Measurements from ENCODE around the gene PTPRH. TPM values are rescaled to one million over a fixed set of nuclear protein-coding genes. Genes with fewer than 3 reads are reported as not detected.

The PTPRH gene
- 0.39 TPM for total RNA-seq

GRCh38 chr19:55208880-55209692 is at the start of gene PTPRH:
TSS of gene PTPRH (minus strand) at chr19:55209501. CDS start at chr19:55209433, 68 bp downstream.
- no peak for DNase-seq

DNA sequence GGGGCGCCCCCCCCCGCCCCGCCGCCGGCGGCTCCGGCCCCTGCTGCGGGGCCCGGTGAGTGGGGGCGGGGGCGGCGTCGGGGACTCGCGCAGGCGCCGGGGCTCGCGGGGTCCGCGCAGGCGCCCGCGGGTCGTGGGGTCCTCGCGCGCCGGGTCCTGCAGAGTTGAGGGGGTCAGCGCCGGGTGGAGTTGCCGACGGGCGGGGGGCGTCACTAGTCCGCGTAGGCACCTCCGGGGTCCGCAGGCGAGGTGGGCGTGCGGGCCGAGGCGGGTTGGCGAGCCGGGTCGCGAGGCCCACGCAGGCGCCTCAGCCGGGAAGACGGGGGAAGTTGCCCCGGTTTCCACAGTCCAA is 49.2 kb upstream of the PTPRH start:
- no peak for DNase-seq

DNA sequence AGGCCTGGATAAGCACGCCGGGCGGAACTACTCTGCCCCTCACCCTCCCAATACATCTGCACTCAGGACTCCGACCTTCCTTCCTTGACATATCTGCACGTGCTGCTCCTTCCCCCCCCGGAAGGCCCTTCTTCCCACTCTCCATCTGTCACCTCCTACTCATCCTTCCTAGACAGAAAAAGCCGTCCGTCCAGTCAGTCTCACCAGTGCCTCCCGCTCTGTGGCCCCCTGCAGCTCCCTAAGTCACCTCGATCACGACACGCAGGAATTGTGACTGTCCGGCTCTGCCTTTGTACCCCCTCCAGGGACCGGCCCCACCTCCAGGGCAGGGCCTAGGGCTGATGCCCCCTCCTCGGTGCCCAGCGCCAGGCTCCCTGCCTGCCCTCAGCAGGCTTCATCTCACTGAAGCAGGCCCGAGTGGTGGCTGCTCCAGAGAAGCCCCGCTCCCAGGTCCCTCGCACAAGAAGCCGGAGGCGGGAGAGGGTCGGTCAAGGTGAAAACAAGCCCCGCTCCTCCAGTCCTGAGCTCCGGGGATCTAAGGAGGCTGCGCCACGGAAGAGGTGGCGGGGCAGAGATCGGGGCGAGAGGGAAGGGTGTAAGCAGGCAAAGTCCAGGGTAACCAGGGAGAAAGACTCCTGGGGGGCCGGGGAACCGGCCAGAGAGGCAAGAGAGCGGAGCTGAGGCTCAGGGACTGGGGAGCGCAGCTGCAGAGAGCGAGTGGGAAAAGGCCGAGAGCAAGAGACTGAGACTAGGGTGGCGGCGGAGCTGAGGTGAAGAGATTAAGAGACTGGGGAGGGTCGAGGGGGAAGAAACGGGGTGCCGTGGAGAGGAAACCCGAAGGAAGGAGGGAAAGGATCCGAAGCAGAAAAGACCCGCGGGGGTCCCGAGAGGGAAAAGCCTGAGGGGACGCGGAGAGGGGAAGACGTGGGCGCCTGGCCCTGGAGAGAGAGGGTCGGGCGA is 48.4 kb upstream of the PTPRH start:
- DNase-seq: no peak

- DNase-seq: no peak
Observed at GRCh38 chr19:55256562-55257460, 47.5 kb upstream of the PTPRH start.

DNA sequence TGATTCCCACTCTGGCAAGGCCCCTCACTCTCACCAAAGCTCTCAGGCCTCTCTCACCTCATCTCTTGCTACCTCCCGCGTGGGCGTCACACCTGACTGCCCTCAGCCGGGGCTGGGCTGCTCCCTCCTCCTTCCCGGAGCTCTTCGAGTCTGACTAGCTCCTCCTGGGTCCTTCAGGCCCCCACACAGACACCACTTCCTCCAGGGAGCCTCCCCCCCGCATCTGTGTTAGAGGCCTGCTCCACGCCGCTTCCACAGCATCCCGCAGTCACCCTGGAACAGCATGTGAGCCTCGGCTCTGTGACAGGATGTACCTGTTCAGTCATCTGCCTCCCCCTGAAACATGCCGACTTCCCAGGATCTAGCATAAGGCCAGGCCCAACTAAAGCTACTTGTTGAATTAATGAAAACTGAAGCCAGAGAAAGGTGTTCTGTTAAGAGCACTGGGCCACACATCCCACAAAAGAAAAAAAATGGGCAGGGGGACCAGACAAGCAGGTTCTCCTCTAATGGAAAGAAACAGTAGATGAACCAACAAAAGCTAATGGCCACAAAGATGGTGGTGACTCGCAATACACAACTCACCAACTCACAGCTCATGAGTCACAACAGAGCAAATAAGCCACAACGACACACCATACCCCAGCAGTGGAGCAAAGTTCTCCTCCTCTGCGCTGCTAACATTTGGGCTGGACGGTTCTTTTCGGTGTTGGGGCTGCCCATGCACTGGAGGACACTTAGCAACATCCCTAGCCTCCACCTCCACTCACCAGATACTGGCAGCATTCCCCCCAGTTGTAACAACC is 46.5 kb upstream of the PTPRH start:
- DNase-seq: no peak

GRCh38 chr19:55254625-55254977 is 45.3 kb upstream of the PTPRH start:
- DNase-seq: no peak

DNA sequence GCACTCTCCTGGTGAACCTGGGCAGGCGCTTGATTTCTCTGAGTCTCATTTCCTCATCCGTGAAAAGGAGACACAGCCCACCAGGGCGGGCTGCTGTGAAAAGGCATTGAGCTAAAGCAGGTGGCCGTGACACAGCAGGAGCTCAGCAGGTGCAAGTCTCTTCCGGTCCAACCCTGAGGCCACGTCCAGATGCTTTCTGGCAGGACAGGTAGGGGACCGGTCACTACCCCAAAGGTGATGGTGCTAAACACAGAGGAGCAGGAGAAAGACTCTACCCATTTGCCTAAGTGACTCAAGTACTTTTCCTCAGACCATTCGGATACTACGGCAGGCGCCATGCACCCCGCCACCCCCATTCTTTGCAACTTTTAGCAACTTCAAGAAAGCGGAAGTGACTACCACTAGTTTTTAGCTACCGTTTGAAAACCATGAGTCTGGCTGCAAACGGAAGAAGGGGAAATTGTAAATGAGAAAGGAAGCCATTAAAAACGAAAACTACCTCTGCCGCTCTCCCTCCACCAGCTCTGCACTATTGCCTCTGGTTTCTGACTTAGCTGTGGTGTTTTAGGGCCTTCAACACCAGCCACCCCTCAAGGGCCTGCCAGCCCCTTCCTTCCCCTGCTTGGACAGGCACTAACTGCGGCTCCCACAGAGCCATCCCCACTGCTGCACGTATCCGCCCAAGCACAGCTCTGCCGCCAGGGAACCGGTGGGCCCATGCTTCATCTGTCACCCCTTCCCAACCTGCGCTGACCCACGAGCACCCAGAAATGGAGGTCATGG is 44.7 kb upstream of the PTPRH start:
- no peak for DNase-seq

DNA sequence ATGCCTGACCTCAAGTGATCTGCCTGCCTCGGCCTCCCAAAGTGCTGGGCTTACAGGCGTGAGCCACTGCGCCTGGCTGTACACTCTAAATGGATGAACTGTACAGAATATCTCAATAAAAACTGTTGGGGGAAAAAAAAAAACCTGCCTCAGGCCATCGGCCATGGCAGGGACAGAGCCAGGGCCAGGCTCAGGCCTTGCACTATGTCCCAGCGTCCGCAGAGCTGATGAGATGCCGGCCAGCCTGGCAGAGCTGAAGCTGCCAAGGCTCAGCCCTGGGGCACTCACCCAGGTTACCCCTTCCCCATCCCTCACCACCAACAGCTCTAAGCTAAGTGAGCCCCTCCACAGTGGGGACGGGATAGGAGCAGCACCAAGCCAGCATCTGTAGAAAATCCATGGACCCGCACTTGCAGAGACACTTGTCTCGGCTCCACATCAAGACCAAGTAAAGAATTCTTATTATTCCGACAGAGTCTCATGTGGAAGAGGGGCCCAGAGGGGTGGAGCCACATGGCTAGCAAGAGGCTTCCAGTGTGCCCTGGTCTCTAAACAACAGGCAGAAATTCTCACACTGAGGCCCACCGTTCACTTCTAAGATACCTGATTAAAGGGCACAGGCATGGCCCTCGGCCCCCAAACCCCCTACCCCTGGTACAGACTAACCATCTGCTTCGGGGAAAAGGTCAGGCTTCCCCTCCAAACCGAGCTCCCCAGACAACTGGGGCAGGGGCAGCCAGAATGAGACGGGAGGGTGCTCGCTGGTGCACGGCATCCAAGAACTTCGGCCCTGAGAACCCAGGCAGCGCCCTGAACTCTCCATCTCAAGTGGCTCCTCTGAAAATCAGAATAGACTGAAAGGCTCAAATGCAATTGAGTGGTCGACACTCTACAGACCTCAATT is 43.7 kb upstream of the PTPRH start:
- no peak for DNase-seq

DNA sequence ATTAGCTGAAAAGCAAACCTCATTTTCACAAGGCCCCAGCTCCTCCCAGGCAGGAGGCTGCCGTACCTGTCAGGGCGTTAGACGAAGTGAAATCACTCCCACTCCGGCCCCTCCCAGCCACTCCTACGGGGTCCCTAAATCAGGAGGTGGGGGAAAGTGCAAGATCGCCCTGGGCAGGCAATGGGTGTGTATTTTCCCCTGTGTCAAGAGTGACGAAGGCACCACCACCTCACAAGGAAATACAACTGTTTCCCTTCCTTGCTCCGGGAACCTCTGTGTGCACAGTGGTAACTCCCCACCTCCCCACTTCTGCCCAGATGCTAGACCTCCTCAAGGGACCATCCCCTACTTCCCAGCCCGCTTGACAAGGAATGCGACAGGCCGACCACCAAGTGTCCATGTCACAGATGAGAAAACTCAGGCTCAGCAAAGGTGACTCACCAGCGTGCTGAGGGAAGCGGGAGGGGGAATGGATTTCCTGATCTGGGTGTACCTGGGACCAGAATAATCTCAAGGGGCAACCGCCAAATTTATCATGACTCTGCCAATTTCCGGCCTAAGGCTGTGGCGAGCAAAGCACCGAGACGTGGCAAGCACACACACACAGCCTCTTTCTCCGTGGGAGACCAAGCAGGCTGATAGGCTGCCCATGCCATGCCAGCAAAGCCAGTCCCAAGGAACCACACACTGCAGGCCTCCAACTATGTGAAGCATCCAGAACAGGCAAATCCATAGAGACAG is 42.2 kb upstream of the PTPRH start:
- DNase-seq: no peak

- no peak for DNase-seq
Observed at GRCh38 chr19:55250262-55251036, 41.1 kb upstream of the PTPRH start.

DNA sequence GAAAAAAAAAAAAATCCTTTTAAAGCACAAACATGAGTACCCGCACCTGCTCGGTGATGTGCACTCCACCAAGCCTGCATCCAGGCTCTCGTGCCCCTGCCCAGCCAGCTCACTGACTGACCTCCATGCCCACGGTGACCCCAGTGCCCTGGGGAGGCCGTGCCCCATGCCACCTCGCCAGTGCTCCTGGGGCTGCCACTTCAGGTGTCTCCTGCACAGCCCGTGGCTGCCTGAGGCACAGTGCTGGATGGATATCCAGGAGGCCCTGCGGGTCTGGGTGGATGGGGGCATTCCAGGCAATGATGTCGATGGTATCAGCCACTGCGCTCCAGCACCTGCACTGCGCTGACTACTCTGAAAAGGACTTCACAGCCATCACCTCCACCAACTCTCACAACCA is 40.5 kb upstream of the PTPRH start:
- DNase-seq: no peak

DNA sequence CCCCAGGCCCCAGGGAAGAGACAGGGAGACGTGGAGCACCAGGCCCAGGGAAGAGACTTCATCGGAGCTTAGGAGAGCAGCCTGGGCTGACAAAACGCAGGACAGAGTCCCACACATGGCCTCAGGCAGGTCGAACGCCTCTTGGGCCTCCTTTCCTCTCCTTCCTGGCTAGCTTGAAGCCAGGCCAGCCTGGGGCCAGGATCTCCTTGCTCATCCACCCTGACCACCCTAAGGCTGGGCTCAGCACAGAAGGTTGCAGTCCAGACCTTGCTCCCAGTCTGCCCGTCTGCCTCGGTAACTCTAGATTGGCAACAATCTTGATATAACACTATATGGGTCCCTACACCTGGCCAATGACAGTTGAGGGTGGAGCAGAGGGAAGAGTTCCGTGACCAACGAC is 39.4 kb upstream of the PTPRH start:
- no peak for DNase-seq

DNA sequence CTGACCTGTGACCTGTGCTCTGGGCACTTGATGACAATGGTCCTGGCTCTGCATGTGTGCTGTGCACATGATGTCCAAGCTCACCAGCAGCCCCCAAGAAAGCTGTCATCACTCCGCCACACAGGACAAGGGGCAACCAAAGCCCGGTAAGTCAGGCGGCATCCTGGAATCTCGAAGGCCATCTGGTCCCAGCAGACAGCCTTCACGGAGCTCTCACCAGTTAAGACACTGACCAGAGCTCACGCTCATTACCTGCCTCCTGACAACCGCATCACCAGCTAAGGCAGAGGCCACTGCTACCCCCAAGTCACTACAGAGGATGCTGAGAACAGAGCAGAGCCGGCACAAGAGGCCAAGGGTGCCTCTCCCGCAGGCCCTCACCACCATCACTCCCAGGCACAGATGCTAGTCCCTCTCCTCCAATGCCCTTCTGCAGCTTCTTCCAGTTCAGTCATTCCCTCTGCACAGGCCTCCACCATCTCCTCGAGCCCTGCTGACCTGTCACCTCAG is 38.9 kb upstream of the PTPRH start:
- DNase-seq: no peak

GRCh38 chr19:55247621-55248099 is 38.4 kb upstream of the PTPRH start:
- no peak for DNase-seq

DNA sequence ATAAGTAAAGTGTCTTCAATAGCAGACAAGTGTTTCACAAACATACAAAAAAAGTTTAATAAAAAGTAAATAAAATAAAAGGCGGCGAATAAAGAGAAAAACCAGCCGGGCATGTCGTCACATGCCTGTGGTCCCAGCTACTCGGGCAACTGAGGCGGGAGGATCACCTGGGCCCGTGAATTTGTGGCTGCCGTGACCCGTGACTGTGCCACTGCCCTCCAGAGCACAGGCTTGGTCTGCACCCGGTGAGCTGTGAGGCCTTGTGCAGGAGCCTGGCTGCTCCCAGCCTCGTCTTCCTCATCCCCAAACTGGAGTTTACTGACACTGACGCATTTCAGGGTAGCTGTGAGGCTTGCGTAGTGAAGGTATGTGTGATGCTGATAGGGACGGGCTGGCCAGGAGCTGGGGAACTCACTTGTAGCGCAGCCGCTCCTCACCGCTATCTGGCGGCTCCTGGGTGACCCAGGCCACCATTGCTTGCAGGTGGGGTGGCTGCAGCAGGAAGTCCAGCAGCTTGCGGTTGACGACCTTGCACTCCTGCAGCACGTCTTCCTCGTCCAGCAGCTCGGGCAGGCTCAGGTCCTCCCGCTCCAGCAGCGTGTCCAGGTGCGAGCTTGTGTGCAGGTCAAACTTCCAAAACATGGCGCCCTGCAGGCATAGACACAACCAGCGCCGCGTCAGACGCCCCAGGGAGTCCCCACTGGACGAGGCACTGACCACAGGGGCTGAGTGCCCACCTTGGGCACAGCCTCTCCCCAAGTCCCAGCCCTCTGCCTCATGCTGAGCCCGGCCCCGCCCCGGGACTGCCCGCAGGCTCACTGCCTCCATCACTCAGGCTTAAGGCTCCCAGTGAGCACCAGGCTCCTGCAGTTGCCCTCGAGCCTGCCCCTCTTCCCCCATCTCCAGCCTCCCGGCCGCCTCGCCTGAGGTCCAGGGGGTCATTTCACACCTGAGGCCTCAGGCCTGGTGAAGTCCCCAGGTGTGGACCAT is 37.5 kb upstream of the PTPRH start:
- DNase-seq: no peak

DNA sequence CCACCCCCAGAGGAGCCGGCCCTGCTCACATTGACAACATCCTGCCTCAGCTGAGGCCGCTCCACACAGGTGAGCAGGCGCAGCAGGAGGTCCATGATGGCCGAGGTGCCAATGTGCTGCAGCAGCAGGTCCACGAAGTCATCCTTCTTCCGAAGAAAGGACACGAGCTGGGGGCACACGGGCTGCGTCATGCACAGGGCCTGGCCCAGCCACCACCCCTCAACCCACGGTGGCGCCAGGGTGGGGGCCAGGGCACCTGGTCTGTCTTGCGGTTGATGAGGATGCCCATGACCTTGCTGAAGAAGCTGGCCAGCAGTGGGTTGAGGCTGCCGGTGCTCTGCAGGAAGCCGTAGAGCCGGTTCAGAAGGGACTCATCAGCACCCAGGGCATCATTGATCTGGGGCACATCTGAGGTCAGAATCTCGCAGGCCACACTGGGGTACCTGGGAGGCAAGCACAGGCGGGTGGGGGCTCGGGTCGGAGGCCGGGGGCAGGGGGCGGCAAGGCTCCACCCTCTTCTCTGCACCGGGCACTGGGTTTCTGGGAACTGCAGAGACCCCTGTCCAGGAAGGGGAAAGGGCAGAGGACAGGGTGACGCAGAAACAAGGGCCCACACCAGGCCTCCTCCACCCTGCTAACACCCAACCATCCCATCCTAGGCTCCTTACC is 36.1 kb upstream of the PTPRH start:
- no peak for DNase-seq
